ENCODE results near the gene TRAF3IP1. TPM values are rescaled to one million over a fixed set of nuclear protein-coding genes. Genes with fewer than 3 reads are reported as not detected.
"Not testable (repeated sequence)": the region's sequence is repeated elsewhere in the genome, so short reads cannot be mapped to it uniquely, and the experiment has no call there.

Gene TRAF3IP1
- total RNA-seq, 1 experiment from 2014 or later: 12.7 TPM

- DNase-seq (ENCODE audit: low read depth): no peak
These were observed 19.5 kb downstream of the TRAF3IP1 start for GRCh38 chr2:238339814-238340213.

- no peak for DNase-seq (ENCODE audit: low read depth)
These were observed 21.2 kb downstream of the TRAF3IP1 start for GRCh38 chr2:238341536-238341935.

- DNase-seq (ENCODE audit: low read depth): no peak
These were observed 23.7 kb downstream of the TRAF3IP1 start for GRCh38 chr2:238344035-238344434.

- DNase-seq (ENCODE audit: low read depth): no peak
These were observed 24.2 kb downstream of the TRAF3IP1 start for GRCh38 chr2:238344517-238344916.

- no peak for DNase-seq (ENCODE audit: low read depth)
These were observed 25.1 kb downstream of the TRAF3IP1 start for GRCh38 chr2:238345297-238345968.

GRCh38 chr2:238346544-238346943 lies 26.2 kb downstream of the TRAF3IP1 start:
- no peak for DNase-seq (ENCODE audit: low read depth)

GRCh38 chr2:238350150-238350897 lies 30.0 kb downstream of the TRAF3IP1 start:
- DNase-seq (ENCODE audit: low read depth): no peak

- no peak for DNase-seq (ENCODE audit: low read depth)
These were observed 31.0 kb downstream of the TRAF3IP1 start for GRCh38 chr2:238351315-238351714.

GRCh38 chr2:238352361-238352760 lies 32.0 kb downstream of the TRAF3IP1 start:
- no peak for DNase-seq (ENCODE audit: low read depth)

- no peak for DNase-seq (ENCODE audit: low read depth)
These were observed 38.5 kb downstream of the TRAF3IP1 start for GRCh38 chr2:238358769-238359168.

GRCh38 chr2:238359403-238359802 lies 39.1 kb downstream of the TRAF3IP1 start:
- no peak for DNase-seq (ENCODE audit: low read depth)

GRCh38 chr2:238361877-238362276 lies 41.6 kb downstream of the TRAF3IP1 start:
- no peak for DNase-seq (ENCODE audit: low read depth)

GRCh38 chr2:238362626-238363025 lies 42.3 kb downstream of the TRAF3IP1 start:
- DNase-seq (ENCODE audit: low read depth): no peak

- DNase-seq (ENCODE audit: low read depth): no peak
These were observed 49.3 kb downstream of the TRAF3IP1 start for GRCh38 chr2:238369591-238370040.

GRCh38 chr2:238370094-238370822 lies 49.9 kb downstream of the TRAF3IP1 start:
- DNase-seq (ENCODE audit: low read depth): no peak

GRCh38 chr2:238370823-238371372 lies 50.6 kb downstream of the TRAF3IP1 start:
- peak; percentile 36 for DNase-seq (ENCODE audit: low read depth)

GRCh38 chr2:238372277-238372676 lies 52.0 kb downstream of the TRAF3IP1 start:
- DNase-seq (ENCODE audit: low read depth): not testable (repeated sequence)

GRCh38 chr2:238376884-238377391 lies 56.6 kb downstream of the TRAF3IP1 start:
- DNase-seq (ENCODE audit: low read depth): peak; percentile 77

GRCh38 chr2:238378230-238379095 lies 58.1 kb downstream of the TRAF3IP1 start:
- no peak for DNase-seq (ENCODE audit: low read depth)

GRCh38 chr2:238379096-238379810 lies 58.9 kb downstream of the TRAF3IP1 start:
- DNase-seq (ENCODE audit: low read depth): peak; percentile 84

All from M059J (cell line).